Common myeloid progenitor, CD34-positive (primary cell): ENCODE results near the gene INSIG1.

Experiments used
- CTCF ChIA-PET: fragments of 350-600 bp; sonication (Branson Sonifier 250); formaldehyde crosslinking; loops from one replicate; lab custom pipeline; 2021; ENCODE audit warnings: antibody characterized with exemption; lab: Charles Lee
- POLR2A ChIA-PET: fragments of 350-600 bp; sonication (Branson Sonifier 250); formaldehyde crosslinking; loops from one replicate; lab custom pipeline; 2021; ENCODE audit warnings: antibody characterized with exemption; lab: Charles Lee
- DNase-seq, 3 donors: peaks; one replicate each; pipeline versions ENCODE4 v3.0.0 to v3.0.0-alpha.2; 2013
- H3K27ac ChIP-seq, 2 experiments: 1 replicate in 1 of 2; 2 replicates in 1 of 2; pipeline ENCODE4 v1.7.0; 2013; ENCODE audit warnings: inconsistent platforms in 2 of 2, low read length in 2 of 2, mild to moderate bottlenecking in 2 of 2, low read depth in 1 of 2, moderate library complexity in 1 of 2; ENCODE audit not compliant: severe bottlenecking in 2 of 2, insufficient read depth in 1 of 2, poor library complexity in 1 of 2
- H3K27me3 ChIP-seq, 5 experiments: replicated peaks in 2 of 5; 1 replicate in 3 of 5; 2 replicates in 2 of 5; pipeline versions ENCODE4 v1.6.1 to v1.7.0; 2013; ENCODE audit warnings: low read length in 4 of 5, mild to moderate bottlenecking in 2 of 5, moderate library complexity in 2 of 5, inconsistent platforms in 1 of 5; ENCODE audit not compliant: insufficient read depth in 5 of 5, control insufficient read depth in 4 of 5
- H3K36me3 ChIP-seq, 4 experiments: 1 replicate in 2 of 4; 2 replicates in 2 of 4; pipeline versions ENCODE4 v1.6.1 to v1.7.0; 2013; ENCODE audit warnings: low read length in 3 of 4, control low read depth in 1 of 4, mild to moderate bottlenecking in 1 of 4; ENCODE audit not compliant: control insufficient read depth in 4 of 4, insufficient read depth in 4 of 4
- H3K4me1 ChIP-seq, 4 experiments: 1 replicate in 3 of 4; 2 replicates in 1 of 4; pipeline versions ENCODE4 v1.6.1 to v1.7.1; 2013; ENCODE audit warnings: low read length in 3 of 4, mild to moderate bottlenecking in 3 of 4, control low read depth in 1 of 4, inconsistent platforms in 1 of 4, moderate library complexity in 1 of 4; ENCODE audit not compliant: control insufficient read depth in 4 of 4, insufficient read depth in 4 of 4; ENCODE audit errors: control extremely low read depth in 1 of 4
- H3K4me3 ChIP-seq, 7 experiments: 1 replicate in 4 of 7; 2 replicates in 3 of 7; pipeline versions ENCODE4 v1.5.1 to v1.7.0; 2013; ENCODE audit warnings: mild to moderate bottlenecking in 7 of 7, low read length in 6 of 7, moderate library complexity in 6 of 7, inconsistent platforms in 2 of 7, low read depth in 2 of 7, control low read depth in 1 of 7; ENCODE audit not compliant: insufficient read depth in 4 of 7, control insufficient read depth in 1 of 7; ENCODE audit errors: extremely low read depth in 1 of 7
- H3K9me3 ChIP-seq, 5 experiments: 1 replicate in 4 of 5; 2 replicates in 1 of 5; pipeline versions ENCODE4 v1.6.1 to v1.7.1; 2013; ENCODE audit warnings: low read length in 4 of 5, mild to moderate bottlenecking in 2 of 5, inconsistent platforms in 1 of 5, low read depth in 1 of 5, moderate library complexity in 1 of 5; ENCODE audit not compliant: control insufficient read depth in 4 of 5, insufficient read depth in 2 of 5; ENCODE audit errors: control extremely low read depth in 1 of 5
- WGBS: methylation state at CpG from one replicate; pipeline ENCODE4 v1.1.5; 2013; ENCODE audit not compliant: insufficient coverage; 5-methylcytosine and 5-hydroxymethylcytosine counted together

INSIG1 gene

DNA sequence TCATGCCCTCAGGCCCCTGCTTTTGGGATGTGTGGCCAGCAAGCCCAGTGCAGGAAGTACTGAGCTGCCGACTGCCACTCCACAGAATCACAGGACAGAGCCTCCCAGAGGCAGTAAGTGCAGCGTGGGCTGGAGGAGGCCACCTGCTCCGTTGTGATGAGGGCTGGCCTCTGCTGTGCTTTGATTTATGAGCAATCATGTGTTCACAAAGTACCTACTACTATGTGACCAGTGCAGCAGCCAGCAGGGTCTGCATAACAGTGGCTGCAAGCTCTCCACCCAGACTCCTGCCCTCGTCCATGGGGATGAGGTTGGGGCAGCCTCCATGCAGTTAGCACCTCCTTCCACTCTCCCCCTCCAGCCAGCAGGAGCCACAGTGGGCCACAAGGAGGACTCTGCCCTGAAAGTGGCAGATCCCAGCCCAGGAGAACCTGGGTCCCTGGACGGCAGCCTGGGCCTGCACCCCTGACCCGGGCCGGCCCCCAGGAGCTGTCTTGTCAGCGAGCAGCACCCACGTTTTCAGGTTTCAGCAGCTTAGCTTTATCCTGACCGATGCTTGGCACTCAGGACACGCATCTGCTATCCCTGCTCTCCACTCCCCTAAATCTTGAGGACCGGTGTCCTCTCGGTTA is 37.7 kb upstream of the INSIG1 start:
- CTCF ChIA-PET = interaction anchor here (0.9 kb wide), 1 partner anchor 99 kb away, joined by 3 read pairs; no protein-coding TSS in a partner anchor
- no peak for DNase-seq
- H3K27ac ChIP-seq = no peak overlapping the region
- H3K36me3 ChIP-seq = no peaks in the 10 kb centered on the region
- POLR2A ChIA-PET = no interaction called here
- H3K4me3 ChIP-seq = no peak overlapping the region
- no peaks in the 10 kb centered on the region for H3K9me3 ChIP-seq
- 92% methylated on average over 13 of the region's 13 CpGs for WGBS
- no peaks in the 10 kb centered on the region for H3K4me1 ChIP-seq
- H3K27me3 ChIP-seq = no peaks in the 10 kb centered on the region

DNA sequence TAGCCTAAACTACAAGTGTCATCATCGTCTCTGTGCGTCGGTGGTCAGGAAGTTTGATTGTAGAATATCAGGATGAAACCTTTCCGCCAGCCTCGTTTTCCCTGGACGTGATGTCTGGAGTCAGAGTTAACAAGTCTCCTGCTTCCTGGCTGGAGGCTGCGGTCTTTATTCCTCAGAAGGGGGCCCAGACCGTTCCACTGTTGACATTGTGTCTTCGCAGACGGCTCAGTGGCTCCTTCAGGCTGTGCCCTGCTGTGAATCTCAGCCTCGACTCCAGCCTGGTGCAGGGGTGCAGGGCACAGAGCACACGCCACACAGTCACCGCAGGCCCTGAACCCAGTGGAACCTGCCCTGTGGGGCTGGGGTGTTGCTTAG is 37.2 kb upstream of the INSIG1 start:
- no peak overlapping the region for H3K4me3 ChIP-seq
- no peaks in the 10 kb centered on the region for H3K9me3 ChIP-seq
- no peak overlapping the region for H3K27ac ChIP-seq
- POLR2A ChIA-PET = no interaction called here
- 96% methylated on average over 13 of the region's 13 CpGs for WGBS
- H3K4me1 ChIP-seq = no peaks in the 10 kb centered on the region
- no peak for DNase-seq
- CTCF ChIA-PET = interaction anchor here (0.9 kb wide), 1 partner anchor 99 kb away, joined by 3 read pairs; no protein-coding TSS in a partner anchor
- no peaks in the 10 kb centered on the region for H3K27me3 ChIP-seq
- no peaks in the 10 kb centered on the region for H3K36me3 ChIP-seq

DNA sequence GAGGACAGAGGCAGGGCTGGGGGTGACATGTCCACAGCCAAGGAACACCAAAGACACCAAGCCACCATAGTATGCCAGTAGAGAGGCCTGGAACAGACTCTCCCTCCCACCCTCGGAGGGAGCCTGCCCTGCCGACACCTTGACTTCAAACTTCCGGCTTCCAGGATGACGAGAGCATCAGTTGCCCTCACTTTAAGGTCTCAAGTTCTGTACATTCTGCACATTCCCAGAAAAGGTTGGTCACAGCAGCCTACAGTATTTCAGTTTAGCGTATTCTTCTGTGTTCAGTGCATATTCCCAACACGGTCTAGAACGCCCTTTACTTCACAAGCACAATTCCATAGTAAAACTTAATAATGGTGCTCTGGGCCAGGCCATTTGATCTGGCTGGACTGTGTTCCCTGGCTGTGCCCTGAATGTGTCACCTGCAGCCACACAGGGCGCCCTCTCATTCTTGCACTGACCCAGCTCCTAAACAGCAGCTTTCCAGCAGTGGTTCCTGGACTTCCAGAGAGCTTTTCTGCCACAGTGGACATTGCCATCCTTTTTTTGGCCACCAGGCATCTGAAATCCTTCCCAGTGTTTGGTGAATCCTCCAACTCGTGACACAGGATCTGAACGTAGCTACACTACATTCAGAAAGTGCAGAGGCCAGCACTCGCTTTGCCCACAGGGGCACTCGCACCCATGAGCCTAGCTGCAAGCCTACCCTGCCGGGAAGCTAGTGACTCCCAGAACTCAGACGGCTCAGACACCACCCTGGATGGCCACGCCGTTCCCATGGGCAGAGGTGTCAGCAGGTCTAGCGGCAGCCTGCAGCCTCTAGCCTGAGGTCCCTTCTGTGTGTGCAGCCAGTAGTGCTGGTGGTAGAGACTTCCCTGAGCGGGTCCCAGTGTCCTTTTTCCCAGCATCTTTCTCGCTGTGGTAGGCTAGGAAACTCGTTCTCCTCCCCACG is 36.4 kb upstream of the INSIG1 start:
- CTCF ChIA-PET = interaction anchor here (1.0 to 1.8 kb wide), 2 partner anchors 13 to 84 kb away, joined by 3 to 7 read pairs; no protein-coding TSS in a partner anchor
- no peak for DNase-seq
- WGBS = 96% methylated on average over 16 of the region's 21 CpGs

DNA sequence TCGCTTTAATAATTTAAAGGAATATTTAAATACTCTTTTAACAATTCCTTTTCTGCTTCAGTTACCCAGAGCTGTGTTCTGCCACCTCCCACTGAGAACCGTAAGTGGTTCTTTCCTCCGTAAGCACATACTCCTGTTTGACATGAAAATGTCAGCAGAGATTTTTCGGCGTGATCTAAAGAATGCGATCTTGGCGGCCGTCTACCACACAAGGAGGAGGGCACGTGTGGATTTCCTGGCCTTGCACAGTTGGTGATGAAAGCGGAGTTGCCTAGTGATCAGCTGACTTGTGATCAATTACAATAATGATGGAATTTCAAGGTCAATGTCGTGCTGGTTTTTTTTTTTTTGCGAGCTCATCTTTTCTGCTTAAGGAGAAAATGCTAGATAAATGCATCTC is 35.6 kb upstream of the INSIG1 start:
- POLR2A ChIA-PET = no interaction called here
- DNase-seq = no peak
- WGBS = 94% methylated on average over 8 of the region's 12 CpGs
- Histone ChIP-seq H3K27me3 (no peaks in the 10 kb centered on the region), H3K9me3 (no peaks in the 10 kb centered on the region), H3K36me3 (no peaks in the 10 kb centered on the region), H3K4me1 (no peaks in the 10 kb centered on the region), H3K27ac (no peak overlapping the region), H3K4me3 (no peak overlapping the region)
- CTCF ChIA-PET = interaction anchor here (1.0 to 1.8 kb wide), 2 partner anchors 12 to 83 kb away, joined by 3 to 7 read pairs; no protein-coding TSS in a partner anchor

More for the DNA sequence above, 36.4 kb upstream of the INSIG1 start:
- Histone ChIP-seq H3K4me3 (no peak overlapping the region), H3K27me3 (no peaks in the 10 kb centered on the region), H3K4me1 (no peaks in the 10 kb centered on the region), H3K36me3 (no peaks in the 10 kb centered on the region), H3K27ac (no peak overlapping the region), H3K9me3 (no peaks in the 10 kb centered on the region)
- POLR2A ChIA-PET = no interaction called here

DNA sequence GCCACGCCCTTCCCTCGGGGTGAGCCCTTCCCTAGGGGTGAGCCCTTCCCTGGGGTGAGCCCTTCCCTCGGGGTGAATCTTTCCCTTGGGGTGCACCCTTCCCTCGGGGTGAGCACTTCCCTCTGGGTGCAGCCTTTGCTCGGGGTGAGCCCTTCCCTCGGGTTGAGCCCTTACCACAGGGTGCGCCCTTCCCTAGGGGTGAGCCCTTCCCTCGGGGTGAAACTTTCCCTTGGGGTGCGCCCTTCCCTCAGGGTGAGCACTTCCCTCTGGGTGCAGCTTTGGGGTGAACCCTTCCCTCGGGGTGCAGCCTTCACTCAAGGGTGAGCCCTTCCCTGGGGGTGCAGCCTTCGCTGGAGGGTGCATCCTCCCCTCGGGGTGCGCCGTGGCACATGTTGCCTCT is 34.6 kb upstream of the INSIG1 start:
- 93% methylated on average over 14 of the region's 14 CpGs for WGBS
- ChIA-PET POLR2A (interaction anchor here (0.6 kb wide), 1 partner anchor 40 kb away, joined by 3 read pairs; no protein-coding TSS in a partner anchor), CTCF (interaction anchor here (0.7 to 0.8 kb wide), 2 partner anchors 10 kb away, joined by 3 to 6 read pairs; no protein-coding TSS in a partner anchor)

DNA sequence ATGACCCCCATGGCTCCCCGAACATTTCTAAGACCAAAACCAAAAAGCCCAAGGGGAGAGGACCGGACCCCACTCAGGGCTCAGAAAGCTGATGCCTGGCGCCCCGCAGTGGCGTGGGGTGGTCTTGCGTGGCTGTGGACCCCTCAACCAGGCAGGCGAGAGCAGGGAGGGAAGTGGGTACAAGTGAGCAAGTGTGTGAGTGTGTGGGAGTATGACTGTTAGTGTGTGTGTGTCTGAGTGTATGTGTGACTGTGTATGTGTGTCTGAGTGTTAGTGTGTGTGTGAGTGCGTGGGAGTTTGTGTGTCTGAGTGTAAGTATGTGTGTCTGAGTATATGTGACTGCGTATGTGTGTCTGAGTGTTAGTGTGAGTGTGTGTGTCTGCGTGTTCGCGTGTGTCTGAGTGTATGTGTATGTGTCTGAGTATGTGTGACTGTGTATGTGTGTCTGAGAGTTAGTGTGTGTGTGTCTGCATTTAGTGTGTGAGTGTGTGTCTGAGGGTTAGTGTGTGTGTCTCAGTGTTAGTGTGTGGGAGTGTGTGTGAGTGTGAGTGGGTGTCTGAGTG is 34.0 kb upstream of the INSIG1 start:
- H3K27me3 ChIP-seq = no peaks in the 10 kb centered on the region
- ChIA-PET CTCF (interaction anchor here (0.7 kb wide), 1 partner anchor 10 kb away, joined by 6 read pairs; no protein-coding TSS in a partner anchor), POLR2A (no interaction called here)
- no peak overlapping the region for H3K27ac ChIP-seq
- no peaks in the 10 kb centered on the region for H3K9me3 ChIP-seq
- H3K4me3 ChIP-seq = no peak overlapping the region
- DNase-seq = peak; percentile 16 to 56 (median 25)
- no peaks in the 10 kb centered on the region for H3K36me3 ChIP-seq
- H3K4me1 ChIP-seq = no peaks in the 10 kb centered on the region
- 88% methylated on average over 10 of the region's 12 CpGs for WGBS

More for the DNA sequence above, 34.6 kb upstream of the INSIG1 start:
- Histone ChIP-seq H3K4me1 (no peaks in the 10 kb centered on the region), H3K9me3 (no peaks in the 10 kb centered on the region), H3K4me3 (no peak overlapping the region), H3K36me3 (no peaks in the 10 kb centered on the region), H3K27ac (no peak overlapping the region), H3K27me3 (no peaks in the 10 kb centered on the region)
- DNase-seq = no peak
